HG03025 (cell line): ENCODE data around the gene MREG.
"Not testable (repeated sequence)": the region's sequence is repeated elsewhere in the genome, so short reads cannot be mapped to it uniquely, and the experiment has no call there.

Source experiments
- ATAC-seq: cut with Tn5 transposase; IDR thresholded peaks from one replicate; pipeline ENCODE4 v1.9.1; 2021; ENCODE audit warnings: mild to moderate bottlenecking, moderate library complexity; ENCODE audit not compliant: unreplicated experiment, low FRiP score

Gene MREG

GRCh38 chr2:215926992-215927391 is 86.4 kb downstream of the MREG start:
- not testable (repeated sequence) for ATAC-seq

- ATAC-seq = no peak
Observed at GRCh38 chr2:215921895-215922294, 91.5 kb downstream of the MREG start.

- peak; percentile 45 for ATAC-seq
Observed at GRCh38 chr2:215920244-215921100, 92.9 kb downstream of the MREG start.

GRCh38 chr2:215919624-215920243 is 93.6 kb downstream of the MREG start:
- no peak for ATAC-seq

- no peak for ATAC-seq
Observed at GRCh38 chr2:215918901-215919599, 94.3 kb downstream of the MREG start.

- peak; percentile 83 for ATAC-seq
Observed at GRCh38 chr2:215917953-215918620, 95.3 kb downstream of the MREG start.

- ATAC-seq = no peak
Observed at GRCh38 chr2:215915441-215915840, 97.9 kb downstream of the MREG start.

GRCh38 chr2:215914777-215915165 is 98.6 kb downstream of the MREG start:
- no peak for ATAC-seq

- no peak for ATAC-seq
Observed at GRCh38 chr2:215914054-215914776, 99.1 kb downstream of the MREG start.

GRCh38 chr2:215912299-215912842 is 101.0 kb downstream of the MREG start:
- ATAC-seq = no peak

GRCh38 chr2:215911301-215912085 is 101.9 kb downstream of the MREG start:
- ATAC-seq = no peak

GRCh38 chr2:215910180-215910579 is 103.2 kb downstream of the MREG start:
- ATAC-seq = no peak

GRCh38 chr2:215907147-215907546 is 106.2 kb downstream of the MREG start:
- no peak for ATAC-seq

GRCh38 chr2:215906458-215906857 is 106.9 kb downstream of the MREG start:
- ATAC-seq = no peak

GRCh38 chr2:215905691-215906090 is 107.7 kb downstream of the MREG start:
- ATAC-seq = no peak

GRCh38 chr2:215904101-215904500 is 109.2 kb downstream of the MREG start:
- ATAC-seq = no peak

- ATAC-seq = no peak
Observed at GRCh38 chr2:215903203-215903602, 110.1 kb downstream of the MREG start.

- ATAC-seq = no peak
Observed at GRCh38 chr2:215901796-215902195, 111.6 kb downstream of the MREG start.

GRCh38 chr2:215900843-215901242 is 112.5 kb downstream of the MREG start:
- peak; percentile 79 for ATAC-seq
